ENCODE results near the gene SLC9C2. TPM values are rescaled to one million over a fixed set of nuclear protein-coding genes. Genes with fewer than 3 reads are reported as not detected.
A peak's percentile ranks its signal among the peaks of the same experiment; 100 is the strongest.

SLC9C2 gene
- total RNA-seq, 4 donors from 2014 or later: not detected

GRCh38 chr1:173507847-173508209, 95.0 kb downstream of the SLC9C2 start:
- Histone ChIP-seq H3K4me3 (no peak overlapping the region), H3K4me1 (peaks cover 0 to 7% (median 0%) of the 10 kb centered on the region in 4 donors), H3K36me3 (no peaks in the 10 kb centered on the region), H3K27ac (no peak overlapping the region), H3K9me3 (no peaks in the 10 kb centered on the region), H3K27me3 (no peaks in the 10 kb centered on the region)
- no peak for DNase-seq
- no peak for TF ChIP-seq POLR2A (IDR thresholded peaks at IDR 0.05)
- no peak for TF ChIP-seq CTCF (IDR thresholded peaks at IDR 0.05)

GRCh38 chr1:173507205-173507846, 95.5 kb downstream of the SLC9C2 start:
- no peak for DNase-seq
- no peak for TF ChIP-seq POLR2A (IDR thresholded peaks at IDR 0.05)
- TF ChIP-seq CTCF (IDR thresholded peaks at IDR 0.05): no peak

GRCh38 chr1:173506437-173506836, 96.4 kb downstream of the SLC9C2 start:
- Histone ChIP-seq H3K27ac (no peak overlapping the region), H3K4me3 (no peak overlapping the region), H3K9me3 (no peaks in the 10 kb centered on the region), H3K27me3 (no peaks in the 10 kb centered on the region), H3K4me1 (peaks cover 0 to 7% (median 0%) of the 10 kb centered on the region in 4 donors), H3K36me3 (no peaks in the 10 kb centered on the region)
- DNase-seq: peak in 2 of 3 donors; percentile 71 to 74
- TF ChIP-seq CTCF (IDR thresholded peaks at IDR 0.05) (peak in 3 of 6 experiments; percentile 72 to 84 (median 72)), POLR2A (IDR thresholded peaks at IDR 0.05) (no peak)

More at GRCh38 chr1:173507205-173507846, 95.5 kb downstream of the SLC9C2 start:
- no peak overlapping the region for H3K27ac ChIP-seq
- H3K4me1 ChIP-seq: peaks cover 0 to 7% (median 0%) of the 10 kb centered on the region in 4 donors
- H3K36me3 ChIP-seq: no peaks in the 10 kb centered on the region
- H3K27me3 ChIP-seq: no peaks in the 10 kb centered on the region
- H3K9me3 ChIP-seq: no peaks in the 10 kb centered on the region
- H3K4me3 ChIP-seq: no peak overlapping the region

GRCh38 chr1:173505391-173505790, 97.5 kb downstream of the SLC9C2 start:
- no peak overlapping the region for H3K4me3 ChIP-seq
- no peak overlapping the region for H3K27ac ChIP-seq
- peaks cover 0 to 7% (median 0%) of the 10 kb centered on the region in 4 donors for H3K4me1 ChIP-seq
- TF ChIP-seq CTCF (IDR thresholded peaks at IDR 0.05): no peak
- TF ChIP-seq POLR2A (IDR thresholded peaks at IDR 0.05): no peak
- no peak for DNase-seq
- H3K27me3 ChIP-seq: no peaks in the 10 kb centered on the region
- no peaks in the 10 kb centered on the region for H3K36me3 ChIP-seq
- no peaks in the 10 kb centered on the region for H3K9me3 ChIP-seq

GRCh38 chr1:173504268-173504667, 98.6 kb downstream of the SLC9C2 start:
- no peak for DNase-seq
- Histone ChIP-seq H3K9me3 (no peaks in the 10 kb centered on the region), H3K27ac (no peak overlapping the region), H3K36me3 (no peaks in the 10 kb centered on the region), H3K4me3 (no peak overlapping the region), H3K4me1 (peaks cover 0 to 7% (median 0%) of the 10 kb centered on the region in 4 donors), H3K27me3 (no peaks in the 10 kb centered on the region)
- TF ChIP-seq CTCF (IDR thresholded peaks at IDR 0.05): no peak
- no peak for TF ChIP-seq POLR2A (IDR thresholded peaks at IDR 0.05)

Measured in Peyer's patch (tissue), 4 donors.